NCI-H69 (cell line): ENCODE measurements around the gene TASL.
"Not testable (repeated sequence)": the region's sequence is repeated elsewhere in the genome, so short reads cannot be mapped to it uniquely, and the experiment has no call there.

ENCODE experiments used
- DNase-seq: peaks from one replicate; lab custom pipeline; 2025; lab: John Stamatoyannopoulos, UW

TASL gene

DNA sequence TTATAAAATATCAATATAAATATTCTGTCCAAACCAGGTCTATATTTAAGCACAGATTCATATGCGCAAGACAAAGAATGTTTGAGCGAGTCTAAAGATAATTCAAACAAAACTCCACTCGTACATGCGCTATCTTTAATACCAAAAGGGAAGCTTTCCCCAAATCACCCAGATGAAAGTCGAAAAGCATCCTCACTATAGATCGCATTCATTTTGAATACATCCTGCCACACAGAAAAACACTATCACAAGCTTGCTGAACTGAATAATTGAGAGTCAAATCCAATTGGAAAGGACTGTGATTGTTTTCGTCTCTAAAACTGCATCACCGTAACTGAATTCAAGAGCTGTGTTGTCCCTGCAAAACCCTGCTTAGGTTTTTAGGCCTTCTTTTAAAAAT lies 685 bp downstream of the TASL start:
- DNase-seq, result no peak

DNA sequence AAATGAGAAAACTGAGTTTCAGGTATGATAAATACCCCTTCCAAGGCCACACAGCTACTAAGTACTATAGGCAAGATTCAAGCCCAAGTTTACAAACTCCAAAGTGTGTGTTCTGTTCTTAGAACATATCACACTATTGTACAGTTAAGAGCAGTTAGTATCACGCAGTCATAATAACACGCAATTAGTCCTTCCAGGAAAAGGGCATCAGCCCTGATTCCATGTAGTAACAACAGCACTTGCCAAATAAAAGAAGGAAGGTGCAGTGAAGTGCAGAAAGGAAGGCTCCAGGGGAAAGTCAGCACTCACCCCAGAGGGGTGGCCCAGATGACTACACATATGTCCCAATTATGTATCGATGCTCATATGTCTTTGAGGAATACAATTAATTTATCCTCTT lies 4.4 kb downstream of the TASL start:
- no peak for DNase-seq

DNA sequence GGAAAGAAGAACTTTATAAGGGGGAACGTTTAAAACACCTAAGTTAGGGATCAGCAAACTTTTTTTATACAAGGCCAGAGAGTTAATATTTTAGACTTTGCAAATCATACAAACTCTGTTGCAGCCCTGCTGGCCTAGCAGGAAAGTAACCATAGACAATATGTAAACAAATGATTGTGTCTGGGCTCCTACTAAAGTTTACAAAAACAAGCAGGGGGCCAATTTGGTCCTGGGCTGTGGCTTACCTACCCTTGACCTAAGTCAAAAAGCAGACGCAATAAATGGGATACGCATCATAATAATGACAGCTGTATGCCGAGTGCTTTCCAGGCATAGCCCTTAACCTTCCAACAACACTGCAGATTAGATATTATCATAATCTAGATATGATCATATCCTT lies 4.9 kb downstream of the TASL start:
- DNase-seq, result no peak

DNA sequence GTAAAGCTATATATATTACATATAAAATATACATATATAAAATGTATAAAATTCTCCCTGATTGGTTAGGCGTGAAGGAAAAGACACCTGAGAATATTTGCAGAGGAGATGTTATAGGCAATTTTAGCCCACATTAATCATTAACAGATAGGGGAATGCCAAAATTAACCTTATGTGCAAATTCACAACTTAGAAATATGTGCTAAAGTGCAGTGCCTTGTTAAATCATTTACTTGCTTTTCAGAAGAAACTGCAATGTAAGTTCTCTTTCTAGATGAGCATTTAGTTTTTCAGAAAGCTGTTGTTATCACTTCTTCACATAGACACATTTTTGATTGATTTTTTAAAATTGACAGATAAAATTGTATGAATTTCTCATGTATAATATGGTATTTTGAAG lies 5.6 kb downstream of the TASL start:
- DNase-seq, result no peak

DNA sequence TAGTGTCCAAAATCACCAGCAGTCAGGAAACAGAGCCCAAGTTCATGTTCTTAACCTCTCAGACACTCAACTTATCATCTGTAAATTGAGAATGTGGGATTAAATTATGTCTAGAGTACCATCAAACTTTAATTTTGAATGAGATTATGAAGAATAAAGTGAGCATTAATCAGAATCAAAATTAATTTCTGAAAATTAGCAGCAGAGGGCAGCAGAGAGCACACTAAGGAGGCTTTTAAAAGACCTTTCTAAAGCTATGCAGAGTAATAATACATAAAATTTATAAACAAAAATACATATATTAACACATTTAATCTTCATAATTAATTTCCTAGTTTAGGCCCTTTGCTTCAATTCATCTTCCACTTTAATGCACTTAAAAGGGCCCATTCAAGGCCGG lies 7.1 kb downstream of the TASL start:
- peak; percentile 1 for DNase-seq

DNA sequence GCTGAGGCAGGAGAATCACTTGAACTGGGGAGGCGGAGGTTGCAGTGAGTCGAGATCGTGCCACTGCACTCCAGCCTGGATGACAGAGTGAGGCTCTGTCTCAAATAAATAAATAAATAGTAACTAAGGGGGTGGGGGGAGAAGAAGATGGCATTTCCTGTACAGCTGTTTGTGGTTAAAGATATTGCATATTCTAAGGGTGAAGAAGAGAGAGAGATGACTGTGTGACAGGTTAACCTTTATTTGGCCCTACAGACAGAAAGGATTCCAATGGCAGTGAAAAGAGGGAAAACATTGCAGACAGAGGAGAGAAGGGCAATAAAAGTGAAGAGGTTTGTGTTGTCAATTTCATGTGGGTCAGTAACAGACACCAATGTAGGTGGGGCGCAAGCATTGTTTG lies 9.4 kb downstream of the TASL start:
- no peak for DNase-seq

DNA sequence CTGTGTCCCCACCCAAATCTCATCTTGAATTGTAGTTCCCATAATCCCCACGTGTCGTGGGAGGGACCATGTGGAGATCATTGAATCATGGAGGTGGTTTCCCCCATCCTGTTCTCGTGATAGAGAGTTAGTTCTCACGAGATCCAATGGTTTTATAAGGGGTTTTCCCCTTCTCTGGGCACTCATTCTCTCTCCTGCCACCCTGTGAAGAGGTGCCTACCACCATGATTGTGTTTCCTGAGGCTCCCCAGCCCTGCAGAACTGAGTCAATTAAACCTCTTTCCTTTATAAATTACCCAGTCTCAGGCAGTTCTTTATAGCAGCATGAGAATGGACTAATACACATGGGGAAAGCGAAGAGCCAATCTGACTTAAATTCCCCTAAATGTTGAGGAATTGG lies 14.5 kb downstream of the TASL start:
- DNase-seq, result not testable (repeated sequence)

DNA sequence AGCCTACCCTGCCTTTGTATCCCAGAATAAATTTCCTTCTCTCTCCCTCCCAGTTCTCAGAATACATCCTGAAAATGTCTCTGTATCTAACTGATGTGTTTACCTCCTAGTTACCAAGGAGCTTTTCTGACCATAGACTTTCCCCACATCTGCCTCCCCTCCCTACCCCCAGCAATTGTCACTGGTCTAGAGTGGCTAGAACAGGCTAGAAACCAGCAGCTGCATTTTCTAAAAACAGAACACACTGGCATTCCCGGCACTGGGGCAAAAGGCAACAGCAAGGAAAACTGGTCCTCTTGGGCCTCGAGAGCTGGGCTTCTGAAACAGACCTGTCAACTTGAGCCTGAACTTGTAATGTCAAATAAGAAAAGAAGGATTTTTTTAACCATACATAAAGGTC lies 16.4 kb downstream of the TASL start:
- no peak for DNase-seq

DNA sequence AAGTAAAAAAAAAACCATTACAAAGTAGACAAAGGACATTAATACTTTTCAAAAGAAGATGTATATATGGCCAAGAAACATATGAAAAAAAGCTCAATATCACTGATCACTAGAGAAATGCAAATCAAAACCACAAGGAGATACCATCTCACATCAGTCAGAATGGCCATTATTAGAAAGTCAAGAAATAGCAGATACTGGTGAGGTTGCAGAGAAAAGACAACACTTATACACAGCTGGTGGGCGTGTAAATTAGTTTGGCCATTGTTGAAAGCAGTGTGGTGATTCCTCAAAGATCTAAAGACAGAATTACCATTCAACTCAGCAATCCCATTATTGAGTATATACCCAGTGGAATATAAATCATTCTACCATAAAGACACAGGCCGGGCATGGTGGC lies 39.3 kb downstream of the TASL start:
- DNase-seq, result no peak

DNA sequence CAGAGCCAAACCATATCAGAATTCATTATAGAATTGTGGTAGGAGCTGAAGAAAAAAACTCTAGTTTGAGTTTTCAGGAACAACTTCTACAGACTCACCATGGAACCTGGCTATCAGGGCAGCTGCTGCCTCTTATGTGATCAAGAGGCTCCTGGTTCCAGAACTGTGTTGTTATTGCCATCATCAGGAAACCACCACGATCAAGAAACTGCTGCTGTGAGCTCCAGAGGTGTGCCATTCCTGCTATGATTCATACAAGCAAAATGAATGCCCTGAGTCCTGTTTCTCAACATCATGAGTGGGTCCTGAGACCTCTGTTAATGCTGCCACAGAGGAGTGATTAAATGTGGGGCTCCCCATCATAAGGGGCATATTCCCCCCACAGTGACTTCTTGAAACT lies 43.7 kb downstream of the TASL start:
- no peak for DNase-seq

DNA sequence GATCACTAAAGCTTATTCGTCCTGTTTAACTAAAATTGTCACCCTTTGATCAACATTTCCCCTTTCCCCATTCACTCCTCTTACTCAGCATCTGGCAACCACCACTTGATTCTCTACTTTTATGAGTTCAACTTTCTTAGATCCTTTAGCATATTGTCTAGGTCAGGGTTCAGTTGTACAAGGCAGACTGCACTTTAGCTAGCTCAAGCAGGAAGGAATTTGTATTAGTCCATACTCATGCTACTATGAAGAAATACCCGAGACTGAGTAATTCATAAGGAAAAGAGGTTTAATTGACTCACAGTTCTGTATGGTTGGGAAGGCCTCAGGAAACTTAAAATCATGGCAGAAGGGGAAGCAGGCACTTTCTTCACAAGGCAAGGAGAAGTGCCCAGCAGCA lies 44.3 kb downstream of the TASL start:
- no peak for DNase-seq

DNA sequence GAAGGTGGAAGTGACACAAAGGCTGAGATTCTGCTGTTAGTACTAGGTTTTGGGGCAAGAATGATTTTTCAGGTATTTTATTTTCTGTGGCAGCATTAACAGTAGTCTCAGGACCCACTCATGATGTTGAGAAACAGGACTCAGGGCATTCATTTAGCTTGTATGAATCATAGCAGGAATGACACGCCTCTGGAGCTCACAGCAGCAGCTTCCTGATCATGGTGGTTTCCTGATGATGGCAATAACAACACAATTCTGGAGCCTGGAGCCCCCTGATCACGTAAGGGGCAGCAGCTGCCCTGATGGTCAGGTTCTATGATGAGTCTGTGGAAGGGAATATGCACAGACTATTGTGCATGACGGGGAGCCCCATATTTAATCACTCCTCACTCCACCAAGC lies 47.0 kb downstream of the TASL start:
- DNase-seq, result no peak

DNA sequence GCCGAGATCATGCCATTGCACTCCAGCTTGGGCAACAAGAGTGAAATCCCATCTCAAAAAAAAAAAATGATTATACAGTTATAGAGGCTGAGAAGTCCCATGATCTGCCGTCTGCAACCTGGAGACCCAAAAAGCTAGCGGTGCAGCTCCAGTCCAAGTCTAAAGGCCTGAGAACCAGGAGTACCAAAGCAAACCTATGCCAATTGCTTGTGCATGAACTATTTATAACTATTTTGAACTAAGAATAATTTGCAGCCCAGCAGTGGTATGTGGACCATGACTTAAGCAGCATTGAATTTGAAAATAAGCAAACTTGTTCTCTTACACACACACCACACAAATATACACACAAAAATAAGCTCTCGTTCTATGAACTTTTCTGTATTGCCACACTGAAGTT lies 51.8 kb downstream of the TASL start:
- no peak for DNase-seq

DNA sequence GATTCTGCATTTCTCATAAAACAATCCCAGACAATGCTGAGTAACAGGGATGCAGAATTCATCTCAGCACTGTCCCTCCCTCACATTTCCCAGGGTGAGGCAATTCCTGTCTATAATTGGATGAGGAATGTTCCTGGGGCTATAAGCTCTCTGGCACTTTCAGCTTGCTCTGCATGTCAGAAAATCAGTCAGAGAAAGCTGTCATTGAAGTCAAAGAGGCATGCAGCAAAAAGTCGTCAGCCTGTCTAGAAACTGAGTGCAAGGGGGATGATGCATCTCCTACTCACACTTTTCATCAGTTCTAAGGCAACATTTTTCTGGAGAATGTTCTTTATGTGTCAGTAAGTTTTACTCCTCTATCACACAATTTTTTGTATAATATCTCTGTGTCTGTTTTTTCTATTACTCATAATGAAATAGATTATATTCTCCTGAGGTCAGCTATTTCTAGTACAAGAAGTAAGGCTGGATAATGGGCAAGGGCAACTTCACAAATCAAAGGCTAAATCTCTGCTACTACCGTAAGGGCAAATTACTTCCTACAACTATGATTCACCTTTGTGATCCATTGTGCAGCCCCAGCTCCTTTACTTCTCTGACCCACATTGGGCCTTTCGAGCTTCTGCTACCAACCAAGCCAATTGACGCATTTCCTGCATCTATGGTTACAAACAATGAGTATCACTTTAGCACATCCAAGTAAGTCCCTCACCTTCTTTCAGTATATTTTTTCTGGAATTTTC lies 56.0 kb downstream of the TASL start:
- no peak for DNase-seq

DNA sequence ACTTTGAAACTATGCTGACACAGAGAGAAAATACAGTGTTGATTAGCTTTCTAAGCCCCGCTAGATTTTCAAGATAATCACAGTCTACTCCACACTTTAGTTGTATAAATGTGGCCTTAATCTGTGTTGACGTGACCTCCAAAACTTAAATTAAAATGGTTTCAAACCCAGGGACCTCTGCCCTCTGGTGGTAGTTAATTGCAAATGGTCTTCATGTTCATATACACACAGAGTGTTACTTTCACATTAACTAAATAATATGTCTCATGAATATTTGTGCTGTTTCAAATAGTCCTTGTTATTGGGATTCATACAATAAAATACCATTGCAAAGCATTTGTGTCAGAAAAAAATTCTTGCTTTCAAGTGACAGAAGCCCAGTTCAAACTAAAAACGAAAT lies 64.3 kb downstream of the TASL start:
- no peak for DNase-seq
